Measurements from ENCODE around the gene ANKRD17. TPM values are rescaled to one million over a fixed set of nuclear protein-coding genes. Genes with fewer than 3 reads are reported as not detected.

ANKRD17 gene
- total and polyA plus RNA-seq, 9 of the 15 experiments (the other 6 are each of a cell fraction or from before 2014, with no cell fraction given): 25.5 to 86.9 (median 52.2) TPM

- Histone ChIP-seq H3K4me2 (ENCODE audit: insufficient read depth, low read length) (no peak overlapping the region), H3K36me3 (ENCODE audit: control insufficient read depth, insufficient read depth, low read length) (peaks cover 84% of the 10 kb centered on the region), H3K4me3 (no peak overlapping the region), H3K9me3 (replicated peaks; ENCODE audit: control insufficient read depth, insufficient read depth, low read depth, low read length) (no peaks in the 10 kb centered on the region), H3K9ac (ENCODE audit: insufficient read depth in 1 of 2, low read depth in 2 of 2, low read length in 2 of 2) (no peak overlapping the region), H3K79me2 (ENCODE audit: control insufficient read depth, insufficient read depth, low read length) (peaks cover 46% of the 10 kb centered on the region), H2AFZ (ENCODE audit: low read depth, low read length) (no peak overlapping the region), H4K20me1 (replicated peaks; ENCODE audit: control insufficient read depth, insufficient read depth, low read length) (no peaks in the 10 kb centered on the region), H3K27ac (ENCODE audit: extremely low read depth, low read depth, low read length) (no peak overlapping the region), H3K9me1 (ENCODE audit: control insufficient read depth, insufficient read depth, low read length) (no peaks in the 10 kb centered on the region), H3K4me1 (replicated peaks in 1 of 2; ENCODE audit: control insufficient read depth in 2 of 2, insufficient read depth in 2 of 2, low read length in 2 of 2) (no peaks in the 10 kb centered on the region), H3K27me3 (ENCODE audit: control insufficient read depth in 2 of 2, insufficient read depth in 2 of 2, low read length in 2 of 2) (no peaks in the 10 kb centered on the region)
- BruUV-seq (replicated peaks): no TSS peak
- ChIA-PET POLR2A (no interaction called here), CTCF (ENCODE audit: low intra/inter-chr PET ratio) (no interaction called here)
- no peak for DNase-seq (ENCODE audit: extremely low read depth in 1 of 4, low spot score in 3 of 4)
- ATAC-seq: no peak
- no peak for FAIRE-seq
- TF ChIP-seq NCOA2 (IDR thresholded peaks at IDR 0.05; ENCODE audit: partially characterized antibody in 2 of 2): no peak
- TF ChIP-seq, protein P1, sequence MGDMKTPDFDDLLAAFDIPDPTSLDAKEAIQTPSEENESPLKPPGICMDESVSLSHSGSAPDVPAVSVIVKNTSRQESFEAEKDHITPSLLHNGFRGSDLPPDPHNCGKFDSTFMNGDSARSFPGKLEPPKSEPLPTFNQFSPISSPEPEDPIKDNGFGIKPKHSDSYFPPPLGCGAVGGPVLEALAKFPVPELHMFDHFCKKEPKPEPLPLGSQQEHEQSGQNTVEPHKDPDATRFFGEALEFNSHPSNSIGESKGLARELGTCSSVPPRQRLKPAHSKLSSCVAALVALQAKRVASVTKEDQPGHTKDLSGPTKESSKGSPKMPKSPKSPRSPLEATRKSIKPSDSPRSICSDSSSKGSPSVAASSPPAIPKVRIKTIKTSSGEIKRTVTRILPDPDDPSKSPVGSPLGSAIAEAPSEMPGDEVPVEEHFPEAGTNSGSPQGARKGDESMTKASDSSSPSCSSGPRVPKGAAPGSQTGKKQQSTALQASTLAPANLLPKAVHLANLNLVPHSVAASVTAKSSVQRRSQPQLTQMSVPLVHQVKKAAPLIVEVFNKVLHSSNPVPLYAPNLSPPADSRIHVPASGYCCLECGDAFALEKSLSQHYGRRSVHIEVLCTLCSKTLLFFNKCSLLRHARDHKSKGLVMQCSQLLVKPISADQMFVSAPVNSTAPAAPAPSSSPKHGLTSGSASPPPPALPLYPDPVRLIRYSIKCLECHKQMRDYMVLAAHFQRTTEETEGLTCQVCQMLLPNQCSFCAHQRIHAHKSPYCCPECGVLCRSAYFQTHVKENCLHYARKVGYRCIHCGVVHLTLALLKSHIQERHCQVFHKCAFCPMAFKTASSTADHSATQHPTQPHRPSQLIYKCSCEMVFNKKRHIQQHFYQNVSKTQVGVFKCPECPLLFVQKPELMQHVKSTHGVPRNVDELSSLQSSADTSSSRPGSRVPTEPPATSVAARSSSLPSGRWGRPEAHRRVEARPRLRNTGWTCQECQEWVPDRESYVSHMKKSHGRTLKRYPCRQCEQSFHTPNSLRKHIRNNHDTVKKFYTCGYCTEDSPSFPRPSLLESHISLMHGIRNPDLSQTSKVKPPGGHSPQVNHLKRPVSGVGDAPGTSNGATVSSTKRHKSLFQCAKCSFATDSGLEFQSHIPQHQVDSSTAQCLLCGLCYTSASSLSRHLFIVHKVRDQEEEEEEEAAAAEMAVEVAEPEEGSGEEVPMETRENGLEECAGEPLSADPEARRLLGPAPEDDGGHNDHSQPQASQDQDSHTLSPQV (IDR thresholded peaks at IDR 0.05): no peak
- TF ChIP-seq YBX1 (IDR thresholded peaks at IDR 0.05): no peak
- WGBS (ENCODE audit: insufficient coverage, low coverage, missing lambda C conversion rate): 100% methylated on average over 1 of the region's 1 CpG
- in situ Hi-C loops (cut with MboI): no loop called here
- intact Hi-C loops (cut with micrococcal nuclease): no loop called here
Observed at GRCh38 chr4:73133784-73134183, 124.8 kb downstream of the ANKRD17 start.
